AG04450 (cell line): ENCODE measurements around the gene UBXN2A. TPM values are rescaled to one million over a fixed set of nuclear protein-coding genes. Genes with fewer than 3 reads are reported as not detected.

Experiments used
- CTCF ChIA-PET: fragments of 300-600, 350-600 bp; formaldehyde crosslinking; extraction: SDS; loops from one replicate; lab custom pipeline; 2022; ENCODE audit warnings: antibody characterized with exemption, inconsistent platforms; lab: Charles Lee
- POLR2A ChIA-PET: fragments of 350-600 bp; formaldehyde crosslinking; extraction: SDS; loops from one replicate; lab custom pipeline; 2021; ENCODE audit warnings: antibody characterized with exemption, inconsistent platforms; lab: Yijun Ruan, JAX
- DNase-seq: peaks from one replicate; pipeline ENCODE4 v3.0.0-alpha.2; 2011; ENCODE audit warnings: low read depth, low spot score
- H3K27ac ChIP-seq: one replicate; pipeline ENCODE4 v1.5.1; 2012; ENCODE audit warnings: low read depth, low read length, control low read depth
- H3K27me3 ChIP-seq: one replicate; pipeline ENCODE4 v1.6.0; 2012; ENCODE audit warnings: low read length; ENCODE audit not compliant: control insufficient read depth, insufficient read depth
- H3K4me3 ChIP-seq: 2 replicates; pipeline ENCODE4 v1.5.1; 2011; ENCODE audit warnings: mild to moderate bottlenecking, low read depth, low read length, control low read depth
- H3K9me3 ChIP-seq: 2 replicates; pipeline ENCODE4 v1.5.1; 2012; ENCODE audit warnings: low read length; ENCODE audit not compliant: control insufficient read depth, insufficient read depth
- CTCF ChIP-seq: IDR thresholded peaks from 2 replicates; pipeline ENCODE4 v1.5.1; 2011; ENCODE audit warnings: low read depth, low read length, control low read depth, inconsistent platforms
- polyA plus RNA-seq: library from polyadenylated mRNA; depleted of rRNA; stranded (reverse); fragments of >200 nt; gene quantifications from 2 replicates; pipeline ENCODE4 v1.2.3, GENCODE V29; 2011

The UBXN2A gene
- polyA plus RNA-seq, 1 experiment, result 13.1 TPM

DNA sequence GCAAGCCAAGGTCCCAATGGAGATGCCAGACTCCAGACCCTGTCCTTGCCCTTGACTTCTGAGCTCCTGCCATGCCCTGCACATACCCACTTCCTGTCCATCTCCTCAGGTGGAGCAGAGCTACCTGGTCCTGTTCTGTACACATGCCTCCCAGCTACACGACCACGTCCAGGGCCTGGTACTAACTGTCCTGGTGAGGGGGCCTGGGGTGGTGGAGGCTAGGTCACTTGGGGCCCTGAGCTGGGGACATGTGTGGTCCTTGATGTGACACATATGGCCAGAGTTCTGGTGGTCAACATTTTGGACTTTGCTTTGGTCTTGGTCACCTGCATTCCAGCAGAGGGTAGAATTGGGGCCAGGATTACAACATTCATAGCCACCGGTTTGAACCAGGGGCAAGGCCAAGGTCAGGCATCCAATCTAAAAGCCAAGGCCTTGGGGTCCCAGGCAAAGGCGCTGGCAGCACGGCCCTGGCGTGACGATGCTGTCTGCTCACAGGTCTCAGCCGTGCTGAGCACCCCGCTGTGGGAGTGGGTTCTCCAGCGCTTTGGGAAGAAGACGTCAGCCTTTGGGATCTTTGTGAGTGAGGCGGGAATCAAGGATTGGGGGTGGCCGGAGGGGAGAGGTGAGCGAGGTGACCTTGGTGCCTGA lies 82.2 kb downstream of the UBXN2A start:
- ChIA-PET CTCF (interaction anchor here (0.6 to 1.1 kb wide), 3 partner anchors 48 to 97 kb away, joined by 3 to 5 read pairs (median 3); partner anchors contain the start of gene ATAD2B), POLR2A (interaction anchor here (0.5 kb wide), 1 partner anchor 27 kb away, joined by 3 read pairs; the partner anchor contains the start of gene FKBP1B)

DNA sequence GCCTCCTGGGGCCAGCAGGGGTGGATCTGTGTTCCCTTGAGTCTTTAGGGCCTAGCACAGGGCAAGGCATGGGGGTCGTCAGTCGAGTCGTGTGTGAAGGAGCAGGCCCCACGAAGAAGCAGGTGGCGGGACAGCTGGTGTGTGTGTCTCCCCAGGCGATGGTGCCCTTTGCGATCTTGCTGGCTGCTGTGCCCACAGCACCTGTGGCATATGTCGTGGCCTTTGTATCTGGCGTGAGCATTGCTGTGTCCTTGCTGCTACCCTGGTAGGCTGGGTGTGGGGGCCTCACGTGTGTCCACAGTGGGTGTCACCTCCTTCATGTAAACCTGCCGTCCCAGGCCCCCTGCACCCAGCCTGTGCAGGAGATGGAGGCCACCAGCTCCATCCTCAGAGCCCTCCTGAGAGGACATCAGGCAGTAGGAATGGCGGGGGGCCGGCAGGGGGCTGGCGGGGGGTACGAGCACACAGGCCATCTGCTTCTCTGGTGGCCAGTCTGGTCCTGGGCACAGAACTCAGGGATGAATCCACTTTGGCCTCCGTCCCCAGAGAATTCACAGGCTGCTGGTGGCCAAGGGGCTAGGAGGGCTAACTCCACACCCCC lies 82.8 kb downstream of the UBXN2A start:
- ChIA-PET POLR2A (no interaction called here), CTCF (interaction anchor here (0.6 to 1.1 kb wide), 4 partner anchors 48 to 200 kb away, joined by 3 to 5 read pairs (median 3); partner anchors contain the start of gene ATAD2B)
- H3K9me3 ChIP-seq, result no peaks in the 10 kb centered on the region
- no peaks in the 10 kb centered on the region for H3K27me3 ChIP-seq
- no peak overlapping the region for H3K27ac ChIP-seq
- H3K4me3 ChIP-seq, result no peak overlapping the region
- DNase-seq, result no peak
- no peak for TF ChIP-seq CTCF

More for the DNA sequence above, 82.2 kb downstream of the UBXN2A start:
- no peak for TF ChIP-seq CTCF
- no peak overlapping the region for H3K4me3 ChIP-seq
- no peak for DNase-seq
- no peaks in the 10 kb centered on the region for H3K27me3 ChIP-seq
- H3K9me3 ChIP-seq, result no peaks in the 10 kb centered on the region; the same call in 1 of the 2 replicates
- no peak overlapping the region for H3K27ac ChIP-seq

DNA sequence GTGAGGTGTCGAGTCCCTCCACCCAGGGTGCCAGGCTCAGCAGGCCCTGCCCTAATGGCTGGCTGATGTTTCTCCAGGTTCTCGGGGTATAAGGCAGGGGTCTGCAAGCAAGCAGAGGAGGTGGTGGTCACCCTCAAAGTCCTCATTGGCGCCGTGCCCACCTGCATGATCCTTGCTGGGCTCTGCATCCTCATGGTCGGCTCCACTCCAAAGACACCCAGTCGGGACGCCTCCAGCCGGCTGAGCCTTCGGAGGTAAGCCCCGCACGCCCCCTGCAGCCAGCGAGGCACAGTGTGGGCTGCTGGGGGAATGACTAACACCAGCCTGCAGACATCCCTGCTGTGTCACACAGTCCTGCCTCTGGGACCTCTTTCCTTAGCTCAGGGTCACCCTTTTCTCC lies 83.8 kb downstream of the UBXN2A start:
- TF ChIP-seq CTCF, result peak; percentile 55
- Histone ChIP-seq H3K9me3 (no peaks in the 10 kb centered on the region), H3K4me3 (no peak overlapping the region), H3K27me3 (no peaks in the 10 kb centered on the region), H3K27ac (no peak overlapping the region)
- no peak for DNase-seq
- ChIA-PET CTCF (interaction anchor here (0.6 to 1.4 kb wide), 5 partner anchors 12 to 200 kb away, joined by 3 to 4 read pairs (median 3); partner anchors contain the start of genes ATAD2B and WDCP), POLR2A (interaction anchor here (1.1 to 1.2 kb wide), 2 partner anchors 24 to 97 kb away, joined by 3 read pairs; partner anchors contain the start of gene ATAD2B)

DNA sequence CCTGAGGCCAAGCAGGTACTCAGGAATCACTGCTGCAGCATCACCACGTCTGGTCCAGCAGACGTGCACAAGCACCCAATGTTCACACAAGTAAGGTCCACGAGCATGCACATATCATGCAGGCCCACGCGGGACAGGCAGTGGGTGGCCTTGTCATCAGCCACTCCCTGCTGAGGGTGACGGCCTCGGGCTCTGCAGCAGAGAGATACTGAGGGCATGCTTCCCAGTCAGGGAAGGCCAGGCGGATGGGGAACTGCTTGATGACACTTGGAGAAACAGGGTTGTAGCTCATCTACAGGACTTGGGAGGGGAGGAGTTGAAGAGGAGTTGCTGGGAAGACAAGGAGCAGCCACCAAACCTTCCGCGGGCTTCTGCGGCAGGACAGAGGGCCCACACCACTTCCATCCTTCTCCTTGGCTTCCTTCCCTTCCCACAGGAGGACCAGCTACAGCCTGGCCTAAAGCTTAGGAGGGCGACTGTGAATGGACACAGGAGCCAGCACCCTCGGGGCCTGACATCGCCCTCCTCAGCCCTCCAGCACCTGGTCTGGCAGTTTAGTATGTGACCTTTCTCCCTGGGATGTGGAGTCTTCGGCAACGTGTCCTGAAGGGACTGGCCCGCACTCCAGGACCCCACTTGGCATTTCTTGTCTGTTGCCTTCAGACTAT lies 84.9 kb downstream of the UBXN2A start:
- no peak for TF ChIP-seq CTCF
- Histone ChIP-seq H3K27me3 (no peaks in the 10 kb centered on the region), H3K9me3 (no peaks in the 10 kb centered on the region), H3K27ac (no peak overlapping the region), H3K4me3 (no peak overlapping the region)
- ChIA-PET POLR2A (interaction anchor here (1.1 kb wide), 1 partner anchor 98 kb away, joined by 3 read pairs; the partner anchor contains the start of gene ATAD2B), CTCF (interaction anchor here (0.6 to 1.9 kb wide), 5 partner anchors 11 to 201 kb away, joined by 3 to 9 read pairs (median 4); partner anchors contain the start of gene ATAD2B)
- no peak for DNase-seq
